GM18502 (cell line): ENCODE data around the gene EP300.
"Not testable (repeated sequence)": the region's sequence is repeated elsewhere in the genome, so short reads cannot be mapped to it uniquely, and the experiment has no call there.

ENCODE experiments used
- ATAC-seq: cut with Tn5 transposase; IDR thresholded peaks from one replicate; pipeline ENCODE4 v1.9.1; 2021; ENCODE audit warnings: mild to moderate bottlenecking; ENCODE audit not compliant: unreplicated experiment, poor library complexity

The EP300 gene

GRCh38 chr22:41076857-41077256 is 15.5 kb upstream of the EP300 start:
- ATAC-seq: no peak

GRCh38 chr22:41078931-41079330 is 13.5 kb upstream of the EP300 start:
- ATAC-seq: no peak

- no peak for ATAC-seq
These were observed 6.5 kb upstream of the EP300 start for GRCh38 chr22:41085842-41086241.

GRCh38 chr22:41091132-41092022 is 1.0 kb upstream of the EP300 start:
- ATAC-seq: peak; percentile 69

GRCh38 chr22:41092847-41093411 is 537 bp downstream of the EP300 start:
- ATAC-seq: no peak

GRCh38 chr22:41094041-41094593 is 1.7 kb downstream of the EP300 start:
- no peak for ATAC-seq

GRCh38 chr22:41096391-41096790 is 4.0 kb downstream of the EP300 start:
- no peak for ATAC-seq

- ATAC-seq: no peak
These were observed 4.4 kb downstream of the EP300 start for GRCh38 chr22:41096841-41097240.

GRCh38 chr22:41099036-41099435 is 6.6 kb downstream of the EP300 start:
- no peak for ATAC-seq

- ATAC-seq: no peak
These were observed 14.0 kb downstream of the EP300 start for GRCh38 chr22:41106122-41106968.

- ATAC-seq: not testable (repeated sequence)
These were observed 14.6 kb downstream of the EP300 start for GRCh38 chr22:41106969-41107325.

- ATAC-seq: no peak
These were observed 18.6 kb downstream of the EP300 start for GRCh38 chr22:41110968-41111367.

- ATAC-seq: no peak
These were observed 23.9 kb downstream of the EP300 start for GRCh38 chr22:41116342-41116741.

GRCh38 chr22:41117127-41117965 is 25.0 kb downstream of the EP300 start:
- ATAC-seq: no peak

GRCh38 chr22:41123151-41123550 is 30.8 kb downstream of the EP300 start:
- no peak for ATAC-seq

GRCh38 chr22:41124086-41124485 is 31.7 kb downstream of the EP300 start:
- ATAC-seq: no peak

- no peak for ATAC-seq
These were observed 35.1 kb downstream of the EP300 start for GRCh38 chr22:41127451-41127850.

GRCh38 chr22:41128606-41129005 is 36.2 kb downstream of the EP300 start:
- ATAC-seq: no peak

GRCh38 chr22:41132550-41132949 is 40.2 kb downstream of the EP300 start:
- ATAC-seq: no peak
